T-helper 1 cell treated with Interleukin-12 subunit alpha and Interleukin-12 subunit beta and Interleukin-4 antibody, amounts not matched to agents 30 ng/mL and 1 ng/mL, for 36 hours (primary cell): ENCODE data around the gene ICAM2. TPM values are rescaled to one million over a fixed set of nuclear protein-coding genes. Genes with fewer than 3 reads are reported as not detected.
"Not testable (repeated sequence)": the region's sequence is repeated elsewhere in the genome, so short reads cannot be mapped to it uniquely, and the experiment has no call there.

Source experiments
- intact Hi-C: fragments of 100-400 bp; cut with micrococcal nuclease; formaldehyde crosslinking; loops from one replicate; pipeline ENCODE4 v1.15.1; 2024
- total RNA-seq: library from RNA; stranded (reverse); gene quantifications from 2 replicates; pipeline ENCODE4 v1.2.3, GENCODE V29; 2022

The ICAM2 gene
- total RNA-seq, 1 donor from 2014 or later: 69.1 TPM

DNA sequence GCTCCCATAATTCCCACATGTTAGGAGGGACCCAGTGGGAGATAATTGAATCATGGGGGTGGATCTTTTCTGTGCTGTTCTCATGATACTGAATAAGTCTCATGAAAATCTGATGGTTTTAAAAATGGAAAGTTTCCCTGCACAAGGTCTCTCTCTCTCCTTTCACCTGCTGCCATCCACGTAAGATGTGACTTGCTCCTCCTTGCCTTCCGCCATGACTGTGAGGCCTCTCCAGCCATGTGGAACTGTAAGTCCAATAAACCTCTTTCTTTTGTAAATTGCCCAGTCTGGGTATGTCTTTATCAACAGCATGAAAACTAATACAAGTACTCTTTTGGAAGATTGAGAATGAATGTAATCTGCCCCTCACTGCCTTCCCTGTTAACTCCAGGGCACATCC lies 37.8 kb downstream of the ICAM2 start:
- intact Hi-C loops: not testable (repeated sequence)

DNA sequence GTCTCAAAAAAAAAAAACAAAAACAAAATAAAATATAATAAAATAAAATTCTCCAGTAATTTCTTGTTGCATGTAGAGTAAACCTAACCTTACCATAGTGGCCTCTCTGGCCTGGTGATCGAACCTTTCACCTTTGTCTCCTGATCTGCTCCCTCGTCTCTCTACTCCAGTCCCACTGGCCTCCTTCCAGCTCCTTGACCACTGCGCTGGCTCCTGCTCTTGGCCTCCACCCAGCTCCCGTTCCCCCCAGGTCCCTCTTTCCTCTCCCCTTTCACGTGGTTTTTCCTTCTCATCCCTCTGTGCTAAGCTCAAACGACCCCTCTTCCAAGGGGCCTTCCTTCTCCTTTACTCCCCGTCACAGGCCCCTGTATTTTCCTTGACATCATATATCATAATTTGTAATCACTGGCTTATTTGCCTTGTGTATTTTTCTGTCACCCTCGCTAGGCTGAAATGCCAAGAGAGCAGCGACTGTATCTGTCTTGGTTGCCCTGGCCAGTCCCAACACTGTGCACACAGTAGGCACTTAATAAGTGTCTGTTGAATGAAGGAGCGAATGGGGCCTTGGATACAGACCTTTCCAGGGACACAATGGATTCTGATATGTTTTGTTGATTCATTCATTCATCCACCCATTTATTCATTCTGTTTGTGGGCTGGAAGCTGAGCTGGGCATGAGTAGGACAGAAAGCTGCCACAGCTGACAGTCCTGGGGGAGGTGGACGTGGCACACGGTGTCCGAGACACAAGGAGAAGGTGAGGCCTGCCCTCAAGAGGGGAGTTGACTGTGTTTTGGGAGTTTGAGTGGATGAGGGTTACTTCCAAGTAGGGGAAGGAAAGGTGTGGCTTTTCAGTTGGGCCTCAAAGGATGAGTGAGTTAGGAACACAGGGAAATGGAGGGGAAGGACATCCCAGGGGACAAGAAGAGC lies 41.9 kb downstream of the ICAM2 start:
- intact Hi-C loops: no loop called here

DNA sequence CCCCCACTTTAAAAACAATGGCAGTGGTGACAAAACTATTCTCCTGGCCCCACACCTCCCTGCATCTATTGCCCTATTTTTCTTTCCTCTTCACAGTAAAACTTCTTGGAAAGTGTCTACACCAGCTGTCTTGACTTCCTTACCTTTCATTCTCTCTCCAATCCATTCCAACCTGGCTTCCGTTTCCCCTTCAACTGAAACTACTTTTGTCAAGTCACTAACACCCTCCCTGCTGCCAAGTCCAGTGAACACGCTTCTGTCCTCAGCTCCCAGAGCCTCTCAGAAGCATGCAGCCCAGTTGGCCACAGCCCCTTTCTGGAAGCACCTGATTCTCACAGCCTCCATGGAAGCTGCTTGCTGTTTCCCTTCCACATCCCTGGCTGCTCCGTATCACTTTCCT lies 43.7 kb downstream of the ICAM2 start:
- intact Hi-C loops: no loop called here

DNA sequence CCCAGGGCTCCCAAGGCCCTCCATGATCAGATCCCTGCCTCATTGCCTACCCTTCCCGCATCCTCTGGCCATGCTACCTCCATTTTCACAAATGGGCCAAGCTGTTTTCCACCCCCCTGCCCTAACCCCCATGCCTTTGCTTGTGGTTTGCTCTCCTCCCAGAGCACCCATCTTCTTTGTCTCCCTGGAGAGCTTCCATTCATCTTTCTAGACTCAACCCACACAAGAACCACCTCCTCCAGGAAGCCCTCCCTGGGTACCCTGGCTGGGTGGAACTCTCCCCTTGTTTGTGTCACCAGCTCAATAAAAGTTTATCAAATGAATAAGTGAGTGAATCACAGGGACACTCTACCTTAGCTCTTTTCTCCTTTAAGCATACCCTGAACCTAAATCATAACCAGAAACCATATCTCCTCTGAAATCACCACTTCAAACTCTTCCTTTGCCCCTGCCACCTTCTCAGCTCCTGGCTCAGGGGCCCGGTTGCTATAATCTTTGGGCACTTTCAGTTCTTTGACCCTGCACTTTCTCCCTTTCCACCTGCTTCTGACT lies 44.8 kb downstream of the ICAM2 start:
- intact Hi-C loops: no loop called here

DNA sequence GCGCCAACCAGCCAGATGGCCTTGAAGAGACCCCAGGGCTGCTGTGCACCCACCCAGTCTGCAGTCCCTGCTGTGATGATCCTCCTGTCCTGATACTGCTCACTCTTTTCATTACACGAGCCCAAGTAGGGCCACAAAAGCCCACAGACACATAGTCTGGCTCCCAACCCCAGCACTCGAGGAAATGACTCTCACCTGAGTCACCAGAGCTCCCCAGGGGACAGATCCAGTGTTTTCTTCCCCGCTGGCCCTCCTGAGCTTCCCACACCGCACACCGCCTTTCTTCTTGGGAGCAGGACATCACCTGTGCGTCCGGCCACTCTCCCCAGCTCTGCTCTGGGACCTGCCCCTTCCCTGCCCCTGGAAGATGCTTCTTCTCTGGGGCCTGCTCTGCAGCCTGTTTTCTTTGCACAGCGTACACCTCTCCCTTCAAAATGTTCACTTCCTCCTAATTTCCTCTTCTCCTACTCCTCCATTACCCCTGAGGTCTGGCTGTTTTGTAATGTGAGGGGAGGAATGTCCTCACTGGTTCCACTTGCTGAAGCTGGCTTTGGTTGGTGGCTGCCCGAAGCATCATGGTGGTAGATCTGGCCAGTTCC lies 45.7 kb downstream of the ICAM2 start:
- intact Hi-C loops: no loop called here

DNA sequence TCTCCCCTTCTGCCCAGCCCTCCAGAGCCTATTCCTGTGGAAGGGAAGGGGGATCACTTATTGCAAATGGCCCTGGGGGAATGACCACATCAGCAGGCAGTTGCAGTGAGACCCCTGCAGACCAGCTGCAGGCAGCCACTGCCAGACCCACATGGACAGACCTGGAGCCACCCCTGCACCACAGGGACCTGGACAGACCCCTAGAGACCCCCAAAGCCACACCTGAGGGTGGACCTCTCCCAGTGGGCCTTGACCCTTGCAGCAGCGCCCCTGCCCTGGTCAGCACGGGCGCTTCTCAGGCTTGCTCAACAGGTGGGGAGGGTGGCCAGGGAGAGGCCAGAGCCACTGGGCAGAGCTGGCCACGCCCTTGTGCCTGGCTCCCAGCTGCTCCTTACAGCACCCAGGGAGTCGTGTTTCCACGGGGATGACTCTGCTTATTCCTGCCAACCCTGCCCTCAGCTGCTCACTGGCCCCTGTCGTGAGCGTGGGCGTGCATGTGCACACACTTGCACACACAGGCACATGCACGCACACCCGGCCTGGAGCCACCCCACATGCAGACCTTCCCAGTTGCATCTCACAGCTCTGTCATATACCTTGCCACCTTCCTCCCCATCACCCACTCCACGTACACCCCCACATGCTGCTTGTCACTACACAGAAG lies 46.4 kb downstream of the ICAM2 start:
- intact Hi-C loops: no loop called here

DNA sequence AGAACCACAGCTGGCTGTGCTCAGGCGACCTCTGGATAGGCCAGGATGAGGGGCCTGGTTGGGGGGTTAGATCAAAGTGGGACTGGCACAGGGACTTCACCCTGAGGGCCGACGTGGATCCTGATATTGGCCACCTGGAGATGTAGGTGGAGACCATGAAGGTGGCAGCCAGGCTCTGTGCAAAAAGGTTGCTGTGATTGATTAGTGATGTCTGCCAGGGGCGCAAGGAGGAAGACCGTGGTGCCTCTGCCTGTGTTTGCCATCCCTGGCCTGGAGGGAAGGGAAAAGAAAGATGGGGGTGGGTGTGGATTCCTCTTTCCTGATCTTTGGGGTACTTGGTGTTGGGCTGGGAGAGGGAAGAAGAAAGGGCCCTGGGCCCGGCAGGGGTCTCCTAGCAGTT lies 47.2 kb downstream of the ICAM2 start:
- intact Hi-C loops: no loop called here

DNA sequence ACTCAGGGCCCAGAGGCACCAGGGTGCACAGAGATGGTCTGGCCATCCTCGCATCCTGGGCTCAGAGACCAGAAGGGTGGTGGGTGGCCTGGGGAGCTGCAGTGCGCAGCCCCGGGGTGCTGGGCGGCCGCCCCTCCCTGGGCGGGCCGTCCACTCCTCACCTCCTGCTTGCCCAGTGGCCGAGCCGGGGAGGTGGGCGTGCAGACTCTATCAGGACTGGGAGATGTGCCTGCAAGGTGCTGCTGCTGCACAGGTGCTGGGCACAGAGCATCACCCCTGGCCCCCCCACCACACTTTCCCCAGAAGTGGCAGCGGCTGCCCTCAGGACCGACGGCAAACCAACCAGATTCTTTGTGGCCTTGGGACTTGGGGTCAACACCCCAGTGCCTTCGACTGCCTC lies 47.6 kb downstream of the ICAM2 start, which contains the start of gene SCN4A:
SCN4A (minus strand) TSS at position 123 of the 400 bp plus-strand sequence; CDS start at position 46, 77 bp downstream.
- intact Hi-C loops: no loop called here

DNA sequence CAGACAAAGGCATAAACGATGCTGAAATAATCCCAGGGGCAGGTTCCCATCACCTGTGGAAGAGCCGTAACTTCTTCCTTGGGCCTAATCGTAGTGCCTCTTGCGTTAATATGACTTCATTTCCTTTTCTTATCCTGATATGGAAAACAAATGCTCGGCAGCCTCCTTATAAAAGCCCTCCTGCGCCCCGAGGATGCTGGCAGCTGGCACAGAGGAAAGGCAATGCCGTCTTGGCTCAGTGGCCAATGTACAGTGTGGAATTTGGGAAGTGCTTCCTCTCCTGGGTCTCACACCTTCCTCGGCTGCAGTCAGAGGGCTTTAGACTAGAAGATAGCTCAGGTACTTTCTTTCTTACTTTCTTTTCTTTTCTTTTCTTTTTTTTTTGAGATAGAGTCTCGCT lies 51.2 kb downstream of the ICAM2 start:
- intact Hi-C loops: no loop called here

DNA sequence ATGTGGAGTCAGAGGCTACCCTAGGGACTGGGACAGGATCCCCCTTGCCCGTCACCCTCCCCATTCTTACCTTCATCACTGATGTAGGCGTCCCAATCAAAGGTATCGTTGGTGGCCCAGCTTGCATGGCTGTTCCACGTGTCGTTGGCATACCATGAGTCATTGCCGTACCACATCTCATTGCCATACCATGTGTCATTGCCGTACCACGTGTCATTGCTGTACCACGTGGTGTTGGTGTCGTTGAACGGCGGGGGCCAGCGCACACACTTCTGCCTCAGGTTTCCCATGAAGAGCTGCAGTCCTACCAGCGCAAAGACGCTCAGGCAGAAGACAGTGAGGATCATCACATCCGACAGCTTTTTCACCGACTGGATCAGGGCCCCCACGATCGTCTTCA lies 52.5 kb downstream of the ICAM2 start:
- intact Hi-C loops: no loop called here

DNA sequence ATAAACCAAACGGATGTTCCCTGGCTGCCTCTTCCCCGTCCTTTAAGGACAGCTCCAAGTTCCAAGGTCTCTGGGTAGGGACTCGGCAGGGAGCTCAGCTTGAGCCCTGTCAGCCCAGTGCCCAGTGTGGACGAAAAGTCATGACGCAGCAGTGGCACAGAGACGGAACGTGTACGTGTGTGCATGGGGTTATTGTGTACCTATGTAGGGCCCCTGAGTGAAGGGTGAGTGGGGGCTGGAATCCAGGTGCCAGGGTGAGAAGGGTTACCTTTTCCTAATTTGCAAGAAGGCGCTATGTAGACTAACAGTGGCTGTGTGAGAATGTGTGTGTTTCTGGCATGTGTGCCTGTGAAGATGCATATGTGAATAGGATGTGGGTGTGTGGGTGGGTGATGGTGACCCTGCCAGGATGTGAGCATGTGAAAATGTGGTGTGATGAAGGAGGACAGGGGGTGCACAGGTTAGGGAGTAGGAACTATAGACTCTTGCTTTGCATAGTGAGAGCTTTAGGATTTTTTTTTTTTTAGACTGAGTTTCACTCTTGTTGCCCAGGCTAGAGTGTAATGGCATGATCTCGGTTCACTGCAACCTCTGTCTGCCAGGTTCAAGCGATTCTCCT lies 53.7 kb downstream of the ICAM2 start:
- intact Hi-C loops: no loop called here

DNA sequence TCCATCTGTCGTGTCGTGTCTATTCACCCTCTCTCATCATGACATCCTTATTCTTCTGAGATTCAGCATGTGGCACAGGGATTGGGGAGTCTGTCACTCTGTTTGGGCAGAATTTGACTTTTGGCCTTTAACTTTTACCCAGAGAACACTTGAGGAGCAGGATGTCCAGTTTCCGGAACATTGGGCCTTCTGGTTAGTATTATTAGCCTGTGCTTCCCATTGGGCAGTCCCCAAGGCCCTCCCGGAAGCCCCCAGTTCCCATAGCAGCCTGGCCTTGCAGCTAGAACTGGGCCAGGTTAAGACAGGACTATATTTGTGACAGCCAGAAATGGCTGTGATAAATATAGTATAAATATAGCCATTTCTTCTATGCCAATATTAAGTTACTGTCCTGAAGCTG lies 57.3 kb downstream of the ICAM2 start:
- intact Hi-C loops: no loop called here

DNA sequence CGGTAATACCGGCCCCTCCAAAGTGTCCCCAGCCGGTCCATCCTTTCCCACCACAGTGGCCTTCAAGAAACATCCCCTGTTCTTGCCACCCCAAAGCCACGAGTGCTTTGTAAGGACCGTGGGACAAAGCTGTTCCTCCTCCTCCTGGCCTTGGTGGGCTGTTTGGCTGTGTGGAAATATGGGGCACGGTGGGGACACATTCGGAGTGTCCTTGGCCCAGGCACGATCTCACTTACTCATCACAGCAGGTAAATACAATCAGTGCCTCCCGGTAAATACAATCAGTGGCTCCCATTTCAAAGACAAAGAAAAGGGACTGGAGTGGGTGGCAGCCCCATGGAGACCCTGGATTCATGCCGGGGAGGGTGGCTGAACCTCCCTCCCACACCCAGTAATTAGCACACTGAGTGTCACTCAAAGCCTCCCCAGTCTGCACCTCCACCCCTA lies 58.1 kb downstream of the ICAM2 start:
- intact Hi-C loops: no loop called here

DNA sequence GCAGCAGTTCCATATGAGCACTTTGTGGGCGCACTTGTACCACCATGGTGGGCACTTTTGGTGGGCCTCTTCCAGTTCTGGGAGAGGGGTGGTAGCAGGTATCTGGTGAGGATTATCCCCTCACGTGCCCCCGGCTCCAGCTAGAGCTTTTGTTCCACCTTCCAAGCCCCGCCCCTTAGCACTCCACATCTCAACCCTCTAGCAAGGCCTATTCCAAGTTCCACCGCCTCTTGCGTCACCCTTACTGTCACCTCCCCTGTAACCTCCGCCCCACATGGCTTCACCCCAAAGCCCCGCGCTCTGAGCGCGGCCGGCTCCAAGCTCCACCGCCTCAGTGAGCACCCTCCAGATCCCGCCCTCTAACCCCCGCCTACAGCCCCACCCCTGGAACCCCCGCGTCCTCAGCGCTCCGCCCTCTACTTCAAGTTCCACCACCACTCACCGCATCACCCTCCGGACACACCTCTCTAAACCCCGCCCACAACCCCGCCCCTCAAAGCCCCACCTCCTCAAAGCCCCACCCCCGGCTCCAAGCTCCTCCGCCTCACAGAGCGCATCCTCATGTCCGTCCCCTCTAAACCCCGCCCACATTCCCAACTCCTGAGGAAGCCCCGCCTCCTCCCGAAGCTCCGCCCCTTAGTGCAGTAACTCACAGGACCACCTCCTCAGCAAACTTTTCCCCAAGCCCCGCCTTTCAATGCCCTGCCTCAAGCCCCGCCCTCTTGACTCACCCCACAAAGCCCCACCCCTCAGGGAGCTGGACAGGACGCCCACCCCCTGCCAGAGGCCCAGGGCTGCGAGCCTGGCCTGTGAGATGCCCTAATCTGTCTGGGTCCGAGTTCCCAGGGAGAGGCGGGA lies 58.8 kb downstream of the ICAM2 start:
- intact Hi-C loops: loop anchor here (1.0 kb wide), 1 partner anchor 169 kb away; the partner anchor contains the start of gene ERN1

DNA sequence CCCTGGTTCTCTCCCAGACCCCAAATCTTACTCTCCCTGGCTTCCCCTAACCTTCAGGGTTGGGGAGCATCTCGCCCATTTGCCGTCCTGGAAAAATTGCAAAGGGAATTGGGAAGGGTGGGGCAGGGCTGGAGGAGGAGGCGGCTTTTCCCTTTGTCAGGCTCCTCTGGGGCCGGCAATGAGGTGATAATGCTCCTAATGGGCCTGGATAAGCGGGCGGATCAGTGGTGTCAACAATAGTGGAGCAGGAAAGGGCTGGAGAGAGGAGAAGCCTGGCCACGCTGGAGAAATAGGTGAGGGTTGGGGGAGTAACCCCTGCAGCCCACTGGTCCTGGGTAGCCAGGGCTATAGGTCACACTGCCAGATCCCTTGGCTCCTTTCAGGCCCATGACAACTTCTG lies 60.0 kb downstream of the ICAM2 start:
- intact Hi-C loops: no loop called here

DNA sequence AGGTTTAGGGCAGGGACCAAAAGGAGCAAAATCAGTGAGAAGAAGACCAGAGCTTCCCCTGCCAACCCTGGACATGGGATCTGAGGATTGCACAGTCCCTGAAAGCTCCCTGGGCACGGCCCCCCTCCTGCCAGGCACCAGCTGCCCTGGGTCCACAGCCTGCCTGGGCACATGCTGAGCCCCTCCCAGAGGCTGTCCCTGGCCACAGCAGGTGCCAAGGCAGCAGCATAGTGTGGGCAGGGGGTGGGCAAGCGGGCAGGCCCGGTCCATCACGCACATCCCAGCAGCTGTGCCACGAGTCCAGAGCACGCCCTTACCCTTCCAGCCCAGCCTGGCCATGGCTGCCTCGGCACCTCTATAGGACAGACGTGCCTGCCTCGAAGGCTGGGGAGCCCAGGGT lies 60.4 kb downstream of the ICAM2 start:
- intact Hi-C loops: no loop called here

DNA sequence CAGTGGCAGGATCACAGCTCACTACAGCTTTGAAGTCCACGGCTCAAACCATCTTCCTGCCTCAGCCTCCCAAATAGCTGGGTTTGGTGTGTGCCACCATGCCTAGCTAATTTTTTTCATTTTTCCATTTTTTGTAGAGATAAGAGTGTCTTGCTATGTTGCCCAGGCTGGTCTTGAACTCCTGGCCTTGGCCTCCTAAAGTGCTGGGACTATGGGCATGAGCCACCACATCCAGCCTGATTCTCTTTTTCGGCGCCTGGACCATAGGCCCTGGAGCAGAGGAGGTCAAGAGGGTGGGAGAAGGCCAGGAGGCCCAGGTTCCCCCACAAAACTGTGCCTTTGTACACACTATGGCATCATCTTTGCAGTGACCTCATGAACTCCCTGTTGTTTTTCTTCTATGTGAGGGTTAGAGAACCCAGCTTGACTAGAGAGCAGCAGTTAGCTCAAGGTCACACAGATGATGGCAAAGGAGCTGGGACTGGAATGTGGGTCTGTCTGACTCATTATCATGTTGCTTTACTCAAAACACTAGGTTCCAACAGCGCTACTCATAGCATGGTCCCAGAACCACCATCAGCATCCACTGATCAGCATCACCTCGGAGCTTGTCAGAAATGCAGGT lies 64.0 kb downstream of the ICAM2 start:
- intact Hi-C loops: no loop called here

DNA sequence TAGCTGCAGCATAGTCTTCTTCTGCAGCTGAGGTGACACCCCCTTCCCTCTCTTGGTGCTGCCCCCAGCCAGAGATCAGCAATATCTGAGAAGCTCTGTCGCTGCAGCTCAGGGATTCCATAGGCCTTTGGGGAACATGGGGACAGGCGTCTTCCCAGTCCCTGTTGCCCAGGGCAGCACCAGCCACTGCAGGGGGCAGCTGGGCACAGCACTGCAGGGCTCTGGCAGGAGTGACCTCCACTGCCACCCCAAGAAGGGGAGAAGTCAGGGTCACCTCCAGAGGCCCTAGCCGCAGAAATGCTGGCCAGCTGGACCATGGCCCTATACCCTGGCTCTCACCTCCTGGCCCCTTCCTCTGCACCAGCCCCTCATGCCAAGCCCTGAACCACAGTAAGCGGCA lies 64.6 kb downstream of the ICAM2 start:
- intact Hi-C loops: no loop called here

DNA sequence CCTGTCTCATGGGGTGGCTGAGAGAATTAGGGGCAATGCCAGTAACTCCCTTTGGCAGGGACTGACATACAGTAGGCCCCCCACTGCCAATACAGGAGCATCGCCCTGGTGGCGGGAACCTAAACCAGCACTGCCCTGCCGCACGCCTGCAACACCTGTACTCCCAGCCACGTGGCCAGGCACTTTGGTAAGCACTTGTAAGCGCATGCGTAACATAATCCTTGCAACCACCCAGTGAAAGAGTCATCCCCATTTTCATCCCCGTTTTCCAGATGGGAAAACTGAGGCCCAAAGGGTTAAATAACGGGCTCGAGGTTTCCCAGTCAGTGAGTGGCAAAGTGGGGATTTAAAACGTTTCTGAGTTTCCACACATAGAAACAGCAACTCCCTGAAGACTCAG lies 65.2 kb downstream of the ICAM2 start:
- intact Hi-C loops: no loop called here
